Islet of Langerhans (tissue), 1 donor: ENCODE results near the gene CYP17A1.
"Not testable (repeated sequence)": the region's sequence is repeated elsewhere in the genome, so short reads cannot be mapped to it uniquely, and the experiment has no call there.

Experiments used
- FAIRE-seq: peaks from one replicate; lab custom pipeline; 2011; peaks lifted over from hg19 to GRCh38; lab: Jason Lieb, UNC

The CYP17A1 gene

GRCh38 chr10:102837230-102837721 lies at the start of gene CYP17A1:
Gene CYP17A1 (minus strand): TSS chr10:102837413. CDS start chr10:102837361, 52 bp downstream.
- no peak for FAIRE-seq

GRCh38 chr10:102880256-102880655 lies 43.0 kb upstream of the CYP17A1 start:
- FAIRE-seq, result no peak

GRCh38 chr10:102878629-102879028 lies 41.4 kb upstream of the CYP17A1 start:
- no peak for FAIRE-seq

GRCh38 chr10:102876747-102877153 lies 39.5 kb upstream of the CYP17A1 start:
- no peak for FAIRE-seq

GRCh38 chr10:102872163-102872562 lies 35.0 kb upstream of the CYP17A1 start:
- no peak for FAIRE-seq

GRCh38 chr10:102870221-102870620 lies 33.0 kb upstream of the CYP17A1 start:
- no peak for FAIRE-seq

GRCh38 chr10:102869258-102870198 lies 32.3 kb upstream of the CYP17A1 start, which contains the start of gene AS3MT:
Gene AS3MT (plus strand): TSS chr10:102869470. CDS start chr10:102869593, 123 bp downstream.
- FAIRE-seq, result no peak

- FAIRE-seq, result no peak
Observed at GRCh38 chr10:102868911-102869257, 31.7 kb upstream of the CYP17A1 start.

GRCh38 chr10:102865620-102866019 lies 28.4 kb upstream of the CYP17A1 start:
- FAIRE-seq, result no peak

GRCh38 chr10:102863660-102864059 lies 26.4 kb upstream of the CYP17A1 start:
- no peak for FAIRE-seq

GRCh38 chr10:102859911-102860310 lies 22.7 kb upstream of the CYP17A1 start:
- FAIRE-seq, result no peak

GRCh38 chr10:102856758-102857424 lies 19.7 kb upstream of the CYP17A1 start:
- no peak for FAIRE-seq

- FAIRE-seq, result not testable (repeated sequence)
Observed at GRCh38 chr10:102855731-102856436, 18.7 kb upstream of the CYP17A1 start.

GRCh38 chr10:102853237-102853636 lies 16.0 kb upstream of the CYP17A1 start:
- not testable (repeated sequence) for FAIRE-seq

- FAIRE-seq, result no peak
Observed at GRCh38 chr10:102850025-102850518, 12.9 kb upstream of the CYP17A1 start.

- no peak for FAIRE-seq
Observed at GRCh38 chr10:102845352-102845902, 8.2 kb upstream of the CYP17A1 start.

GRCh38 chr10:102844190-102844776 lies 7.1 kb upstream of the CYP17A1 start:
- FAIRE-seq, result not testable (repeated sequence)

- FAIRE-seq, result not testable (repeated sequence)
Observed at GRCh38 chr10:102843139-102843538, 5.9 kb upstream of the CYP17A1 start.

- FAIRE-seq, result no peak
Observed at GRCh38 chr10:102841827-102842345, 4.7 kb upstream of the CYP17A1 start.

GRCh38 chr10:102838276-102838927 lies 1.2 kb upstream of the CYP17A1 start:
- FAIRE-seq, result not testable (repeated sequence)

- no peak for FAIRE-seq
Observed at GRCh38 chr10:102835007-102835482, 2.2 kb downstream of the CYP17A1 start.
